Uterus (tissue), 2 donors: ENCODE measurements around the gene STIM2.

Experiments used
- POLR2A ChIP-seq, 2 donors: fragments of 450-650 bp; IDR thresholded peaks; one replicate each; pipeline ENCODE4 v1.6.1; 2016; ENCODE audit warnings: antibody characterized with exemption in 2 of 2, mild to moderate bottlenecking in 1 of 2, moderate library complexity in 1 of 2
- TF ChIP-seq, protein P1 (sequence below), 4 experiments: fragments of 200-600 bp in 2 of 4; fragments of 450-650 bp in 2 of 4; sonication (generic) in 2 of 4; IDR thresholded peaks; one replicate each; pipeline ENCODE4 v1.5.1; 2016 to 2019; ENCODE audit warnings: antibody characterized with exemption in 4 of 4, mild to moderate bottlenecking in 2 of 4, moderate library complexity in 1 of 4

DNA sequence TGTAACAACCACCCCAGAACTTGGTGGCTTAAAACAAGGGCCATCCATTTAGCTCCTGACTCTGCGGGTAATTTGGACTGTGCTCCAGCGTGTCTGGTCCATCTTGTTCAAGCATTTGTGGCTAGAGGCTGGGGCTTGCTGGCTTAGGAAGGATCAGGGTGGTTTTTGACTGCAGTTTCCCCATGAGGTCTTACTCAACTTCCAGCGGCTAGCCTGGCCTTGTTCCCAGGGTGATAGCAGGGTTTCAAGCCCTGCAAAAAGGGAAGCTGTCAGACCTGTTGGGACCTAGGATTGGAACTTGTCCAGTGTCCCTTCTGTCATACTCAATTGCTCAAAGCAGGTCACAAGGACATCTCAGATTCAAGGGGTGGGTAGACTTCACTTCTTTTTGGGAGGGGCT lies 205.9 kb downstream of the STIM2 start:
- TF ChIP-seq POLR2A (IDR thresholded peaks at IDR 0.05), result no peak
- TF ChIP-seq, protein P1, sequence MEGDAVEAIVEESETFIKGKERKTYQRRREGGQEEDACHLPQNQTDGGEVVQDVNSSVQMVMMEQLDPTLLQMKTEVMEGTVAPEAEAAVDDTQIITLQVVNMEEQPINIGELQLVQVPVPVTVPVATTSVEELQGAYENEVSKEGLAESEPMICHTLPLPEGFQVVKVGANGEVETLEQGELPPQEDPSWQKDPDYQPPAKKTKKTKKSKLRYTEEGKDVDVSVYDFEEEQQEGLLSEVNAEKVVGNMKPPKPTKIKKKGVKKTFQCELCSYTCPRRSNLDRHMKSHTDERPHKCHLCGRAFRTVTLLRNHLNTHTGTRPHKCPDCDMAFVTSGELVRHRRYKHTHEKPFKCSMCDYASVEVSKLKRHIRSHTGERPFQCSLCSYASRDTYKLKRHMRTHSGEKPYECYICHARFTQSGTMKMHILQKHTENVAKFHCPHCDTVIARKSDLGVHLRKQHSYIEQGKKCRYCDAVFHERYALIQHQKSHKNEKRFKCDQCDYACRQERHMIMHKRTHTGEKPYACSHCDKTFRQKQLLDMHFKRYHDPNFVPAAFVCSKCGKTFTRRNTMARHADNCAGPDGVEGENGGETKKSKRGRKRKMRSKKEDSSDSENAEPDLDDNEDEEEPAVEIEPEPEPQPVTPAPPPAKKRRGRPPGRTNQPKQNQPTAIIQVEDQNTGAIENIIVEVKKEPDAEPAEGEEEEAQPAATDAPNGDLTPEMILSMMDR (IDR thresholded peaks at IDR 0.05), result no peak
